Osteoblast (primary cell): ENCODE results near the gene SLC13A2. TPM values are rescaled to one million over a fixed set of nuclear protein-coding genes. Genes with fewer than 3 reads are reported as not detected.

ENCODE experiments used
- DNase-seq: peaks from one replicate; pipeline ENCODE4 v3.0.0; 2011; ENCODE audit warnings: low spot score, mixed read lengths; ENCODE audit not compliant: insufficient read length; ENCODE audit errors: missing footprints
- H2AFZ ChIP-seq: 2 replicates; pipeline ENCODE4 v1.6.0; 2011; ENCODE audit warnings: mild to moderate bottlenecking, low read length
- H3K27ac ChIP-seq: 2 replicates; pipeline ENCODE4 v1.5.1; 2011; ENCODE audit warnings: mild to moderate bottlenecking, low read depth, low read length, moderate library complexity
- H3K27me3 ChIP-seq: 2 replicates; pipeline ENCODE4 v1.6.0; 2012; ENCODE audit warnings: mild to moderate bottlenecking, control low read depth, inconsistent platforms, low read length, moderate library complexity; ENCODE audit not compliant: insufficient read depth
- H3K36me3 ChIP-seq: 2 replicates; pipeline ENCODE4 v1.5.1; 2011; ENCODE audit warnings: mild to moderate bottlenecking, low read length, control low read depth, moderate library complexity; ENCODE audit not compliant: insufficient read depth
- H3K4me1 ChIP-seq: 2 replicates; pipeline ENCODE4 v1.5.1; 2011; ENCODE audit warnings: mild to moderate bottlenecking, low read length, control low read depth, moderate library complexity; ENCODE audit not compliant: insufficient read depth
- H3K4me2 ChIP-seq: 2 replicates; pipeline ENCODE4 v1.6.0; 2011; ENCODE audit warnings: mild to moderate bottlenecking, low read length; ENCODE audit not compliant: insufficient read depth
- H3K4me3 ChIP-seq: fragments of 200-600 bp; sonication (generic); 3 replicates; pipeline ENCODE4 v1.5.1; 2012; ENCODE audit warnings: mild to moderate bottlenecking, low read length, inconsistent platforms; ENCODE audit not compliant: insufficient read depth
- H3K79me2 ChIP-seq: 2 replicates; pipeline ENCODE4 v1.6.0; 2012; ENCODE audit warnings: mild to moderate bottlenecking, low read length, control low read depth, inconsistent platforms; ENCODE audit not compliant: insufficient read depth
- H3K9me3 ChIP-seq: 2 replicates; pipeline ENCODE4 v1.5.1; 2011; ENCODE audit warnings: low read depth, low read length, control low read depth
- H4K20me1 ChIP-seq: 2 replicates; pipeline ENCODE4 v1.6.0; 2012; ENCODE audit warnings: mild to moderate bottlenecking, low read length, control low read depth; ENCODE audit not compliant: insufficient read depth
- CTCF ChIP-seq: IDR thresholded peaks from 2 replicates; pipeline ENCODE4 v1.5.1; 2011; ENCODE audit warnings: mild to moderate bottlenecking, low read depth, low read length, moderate library complexity; ENCODE audit errors: extremely low read depth
- total RNA-seq: library from RNA; depleted of rRNA; stranded (reverse); fragments of >200 nt; gene quantifications from 2 replicates; pipeline ENCODE4 v1.2.3, GENCODE V29; 2012

Gene SLC13A2
- total RNA-seq, 1 donor: not detected

GRCh38 chr17:28503420-28503819, 30.0 kb downstream of the SLC13A2 start:
- Histone ChIP-seq H3K27ac (no peak overlapping the region), H3K4me3 (no peak overlapping the region), H3K4me2 (no peak overlapping the region), H2AFZ (no peak overlapping the region), H3K9me3 (no peaks in the 10 kb centered on the region), H3K4me1 (no peaks in the 10 kb centered on the region), H3K27me3 (peaks cover 52% of the 10 kb centered on the region), H3K36me3 (no peaks in the 10 kb centered on the region), H4K20me1 (no peaks in the 10 kb centered on the region), H3K79me2 (no peaks in the 10 kb centered on the region)
- TF ChIP-seq CTCF: no peak
- peak; percentile 50 for DNase-seq

DNA sequence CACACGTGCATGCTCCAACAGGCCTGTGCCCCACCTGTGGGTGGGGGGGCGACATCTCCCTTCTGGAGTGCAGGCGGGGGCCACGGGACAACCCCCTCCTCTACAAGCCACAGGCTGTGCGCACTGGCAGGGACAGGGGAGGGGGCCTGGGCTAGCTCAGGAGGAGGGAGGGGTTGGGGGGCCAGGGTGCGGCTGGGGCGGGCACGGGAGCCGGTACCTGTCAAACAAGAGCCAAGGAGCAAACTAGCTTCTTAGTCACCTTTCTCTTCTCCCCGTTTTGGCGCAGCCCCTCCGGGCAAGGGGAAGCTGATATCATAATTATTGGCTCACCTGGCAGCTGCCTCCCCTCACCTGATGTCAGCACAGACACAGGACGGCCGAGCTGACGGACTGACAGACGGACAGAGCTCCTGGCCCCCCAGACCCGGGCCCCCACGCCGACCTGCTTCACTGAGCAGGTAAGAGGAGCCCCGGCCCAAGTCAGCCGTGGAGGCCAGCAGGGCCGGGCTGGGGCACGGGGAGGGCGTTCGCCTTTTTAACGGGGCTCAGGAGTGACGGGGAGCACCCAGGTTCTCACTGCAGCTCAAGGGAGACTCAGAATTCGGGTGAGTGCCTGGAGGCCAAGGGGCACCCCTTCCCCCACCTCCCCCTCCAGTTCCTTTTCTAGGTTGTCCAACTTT, 32.7 kb downstream of the SLC13A2 start, which contains the start of gene FOXN1:
TSS of gene FOXN1 (plus strand) at position 363 of the 680 bp plus-strand sequence. CDS start 17,622 bp downstream, outside the sequence.
- TF ChIP-seq CTCF: no peak
- H3K27me3 ChIP-seq: peaks cover 67% of the 10 kb centered on the region
- no peaks in the 10 kb centered on the region for H3K4me1 ChIP-seq

DNA sequence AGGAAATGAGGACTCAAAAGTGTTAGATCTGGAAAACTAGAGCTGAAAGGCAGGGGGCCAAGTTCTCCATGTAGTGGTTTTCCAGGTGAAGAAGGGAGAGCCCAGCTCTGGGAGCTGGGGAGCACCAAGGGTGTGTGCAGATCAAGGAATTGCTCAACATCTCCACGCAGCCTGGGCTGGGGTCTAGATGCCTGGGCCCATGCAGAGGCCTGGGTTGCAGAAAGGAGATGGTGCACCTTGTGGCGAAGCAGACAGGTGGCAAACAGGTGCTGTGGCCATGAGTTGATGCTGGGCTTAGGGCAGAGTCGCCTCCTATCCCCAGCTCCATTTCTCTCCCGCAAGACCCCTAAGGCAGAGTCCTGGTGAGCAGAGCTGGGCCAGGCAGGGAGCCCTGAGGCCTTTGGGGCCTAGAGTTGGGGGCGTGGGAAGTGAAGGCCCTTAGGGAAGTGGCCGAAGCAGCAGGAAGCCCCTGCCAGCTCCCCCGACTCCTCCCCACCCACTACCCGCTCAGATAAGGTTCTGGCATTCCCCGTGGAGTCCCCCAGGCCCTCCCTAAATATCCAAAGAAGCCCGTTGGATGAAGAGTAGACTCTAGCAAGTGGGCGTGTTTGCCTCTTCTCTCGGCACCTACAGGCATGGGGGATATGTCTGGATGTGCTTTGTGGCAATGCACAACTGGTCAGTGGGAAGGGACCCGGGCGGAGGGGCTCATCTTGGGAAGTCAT, 33.5 kb downstream of the SLC13A2 start:
- H3K27me3 ChIP-seq: peaks cover 66% of the 10 kb centered on the region
- no peaks in the 10 kb centered on the region for H3K36me3 ChIP-seq
- no peak for TF ChIP-seq CTCF
- DNase-seq: peak; percentile 62
- no peaks in the 10 kb centered on the region for H3K79me2 ChIP-seq
- H3K4me2 ChIP-seq: no peak overlapping the region
- H3K27ac ChIP-seq: no peak overlapping the region
- H4K20me1 ChIP-seq: no peaks in the 10 kb centered on the region
- H3K4me1 ChIP-seq: no peaks in the 10 kb centered on the region
- no peaks in the 10 kb centered on the region for H3K9me3 ChIP-seq
- no peak overlapping the region for H2AFZ ChIP-seq
- no peak overlapping the region for H3K4me3 ChIP-seq

More for the DNA sequence above, 32.7 kb downstream of the SLC13A2 start, which contains the start of gene FOXN1:
- Histone ChIP-seq H3K4me2 (no peak within 1 kb of the TSS), H3K4me3 (no peak within 1 kb of the TSS), H3K9me3 (no peaks in the 10 kb centered on the region), H4K20me1 (no peaks in the 10 kb centered on the region), H3K36me3 (no peaks in the 10 kb centered on the region), H3K79me2 (no peaks in the 10 kb centered on the region), H3K27ac (no peak within 1 kb of the TSS), H2AFZ (no peak within 1 kb of the TSS)
- peak; percentile 76 for DNase-seq

DNA sequence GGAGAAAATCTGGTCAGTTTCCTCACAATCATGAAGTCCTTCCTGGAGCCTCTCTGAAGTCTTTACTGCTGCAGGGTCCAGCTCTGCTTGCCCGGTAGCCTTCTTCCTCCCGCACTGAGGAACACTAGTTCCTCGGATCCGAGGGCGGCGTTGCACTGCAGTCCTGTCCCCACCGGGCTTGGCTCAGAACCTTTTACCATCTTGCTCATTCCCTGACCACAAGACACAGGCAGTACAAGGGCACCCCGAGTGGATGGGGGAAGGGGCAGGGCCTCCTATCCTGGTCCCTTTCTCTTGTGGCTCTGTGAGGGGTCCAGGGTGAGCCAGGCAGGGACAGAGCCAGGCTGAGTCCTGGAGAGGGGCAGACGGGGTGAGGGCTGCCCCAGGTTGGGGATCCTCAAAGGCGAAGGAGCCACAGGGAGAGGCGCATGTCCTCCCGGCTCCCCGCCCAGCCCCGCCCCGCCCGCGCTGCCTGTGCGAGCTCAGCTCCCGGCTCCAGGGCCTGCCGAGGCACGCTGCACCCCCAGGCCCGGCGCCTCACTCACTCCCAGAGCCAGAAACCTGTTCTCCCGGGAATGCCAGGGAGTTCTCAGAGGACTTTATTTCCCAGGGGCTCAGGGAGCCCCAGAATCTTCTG, 34.2 kb downstream of the SLC13A2 start:
- Histone ChIP-seq H3K27ac (no peak overlapping the region), H3K4me3 (no peak overlapping the region), H3K4me2 (no peak overlapping the region), H3K9me3 (no peaks in the 10 kb centered on the region), H4K20me1 (no peaks in the 10 kb centered on the region), H3K79me2 (no peaks in the 10 kb centered on the region), H2AFZ (no peak overlapping the region), H3K36me3 (no peaks in the 10 kb centered on the region), H3K4me1 (no peaks in the 10 kb centered on the region), H3K27me3 (peaks cover 61% of the 10 kb centered on the region)
- DNase-seq: peak; percentile 90
- no peak for TF ChIP-seq CTCF
